Measurements from ENCODE around the gene ORM1.

DNA sequence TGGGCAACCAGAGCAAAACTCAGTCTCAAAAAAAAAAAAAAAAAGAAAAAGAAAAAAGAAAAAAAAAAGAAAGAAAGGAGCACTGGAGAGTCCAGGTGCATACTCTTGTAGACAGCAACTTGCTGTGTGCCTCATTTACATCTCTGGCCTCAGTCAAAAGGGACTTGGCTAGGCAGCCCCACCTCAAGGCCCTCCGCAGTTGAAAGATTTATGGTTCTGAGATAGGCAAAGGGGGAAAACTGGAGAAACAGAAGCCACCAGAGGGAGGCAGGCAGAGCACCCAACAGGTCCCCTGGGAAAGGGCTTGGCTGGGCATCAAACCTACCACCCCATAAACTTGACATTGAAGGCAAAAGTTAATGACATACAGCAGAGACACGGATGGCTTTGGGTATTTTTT is 12.8 kb downstream of the ORM1 start:
- TF ChIP-seq, protein P1, sequence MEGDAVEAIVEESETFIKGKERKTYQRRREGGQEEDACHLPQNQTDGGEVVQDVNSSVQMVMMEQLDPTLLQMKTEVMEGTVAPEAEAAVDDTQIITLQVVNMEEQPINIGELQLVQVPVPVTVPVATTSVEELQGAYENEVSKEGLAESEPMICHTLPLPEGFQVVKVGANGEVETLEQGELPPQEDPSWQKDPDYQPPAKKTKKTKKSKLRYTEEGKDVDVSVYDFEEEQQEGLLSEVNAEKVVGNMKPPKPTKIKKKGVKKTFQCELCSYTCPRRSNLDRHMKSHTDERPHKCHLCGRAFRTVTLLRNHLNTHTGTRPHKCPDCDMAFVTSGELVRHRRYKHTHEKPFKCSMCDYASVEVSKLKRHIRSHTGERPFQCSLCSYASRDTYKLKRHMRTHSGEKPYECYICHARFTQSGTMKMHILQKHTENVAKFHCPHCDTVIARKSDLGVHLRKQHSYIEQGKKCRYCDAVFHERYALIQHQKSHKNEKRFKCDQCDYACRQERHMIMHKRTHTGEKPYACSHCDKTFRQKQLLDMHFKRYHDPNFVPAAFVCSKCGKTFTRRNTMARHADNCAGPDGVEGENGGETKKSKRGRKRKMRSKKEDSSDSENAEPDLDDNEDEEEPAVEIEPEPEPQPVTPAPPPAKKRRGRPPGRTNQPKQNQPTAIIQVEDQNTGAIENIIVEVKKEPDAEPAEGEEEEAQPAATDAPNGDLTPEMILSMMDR (conservative IDR thresholded peaks at IDR 0.05 in 1 of 2, IDR thresholded peaks at IDR 0.05 in 1 of 2; ENCODE audit: low read depth in 1 of 2, low read length in 2 of 2): no peak
- TF ChIP-seq EZH2 (IDR thresholded peaks at IDR 0.05; ENCODE audit: low read length, missing control alignments): no peak
